B cell (primary cell): ENCODE measurements around the gene BSND. TPM values are rescaled to one million over a fixed set of nuclear protein-coding genes. Genes with fewer than 3 reads are reported as not detected.

Source experiments
- ATAC-seq: fragments of 200-7000 bp; cut with Tn5 transposase; one replicate; pipeline ENCODE4 v1.10.0; 2021; ENCODE audit warnings: low read depth, mild to moderate bottlenecking, moderate number of reproducible peaks, moderate library complexity
- CTCF ChIA-PET: fragments of 350-600 bp; sonication (Branson Sonifier 250); formaldehyde crosslinking; loops from one replicate; lab custom pipeline; 2021; ENCODE audit warnings: antibody characterized with exemption, inconsistent platforms; lab: Charles Lee
- POLR2A ChIA-PET: fragments of 350-600 bp; sonication (Branson Sonifier 250); formaldehyde crosslinking; loops from one replicate; lab custom pipeline; 2021; ENCODE audit warnings: antibody characterized with exemption; lab: Charles Lee
- DNase-seq: peaks from one replicate; pipeline ENCODE4 v3.0.0; 2013
- H2AFZ ChIP-seq: 2 replicates; pipeline ENCODE4 v1.6.1; 2012; ENCODE audit warnings: mild to moderate bottlenecking, low read depth, low read length; ENCODE audit not compliant: insufficient read depth, poor library complexity, severe bottlenecking
- H3K27ac ChIP-seq, 2 donors: 1 replicate in 1 of 2; 2 replicates in 1 of 2; pipeline ENCODE4 v1.5.1; 2012 to 2013; ENCODE audit warnings: low read length in 2 of 2, mild to moderate bottlenecking in 2 of 2, moderate library complexity in 1 of 2
- H3K27me3 ChIP-seq, 4 experiments: fragments of 200-600 bp in 1 of 4; sonication (generic) in 1 of 4; replicated peaks in 1 of 4; 1 replicate in 2 of 4; 2 replicates in 2 of 4; pipeline versions ENCODE4 v1.6.1 to v1.7.0; 2013 to 2016; ENCODE audit warnings: low read length in 3 of 4, mild to moderate bottlenecking in 2 of 4, mixed read lengths in 1 of 4, moderate library complexity in 1 of 4; ENCODE audit not compliant: insufficient read depth in 4 of 4, control insufficient read depth in 3 of 4; ENCODE audit errors: control extremely low read depth in 1 of 4
- H3K36me3 ChIP-seq, 2 experiments: replicated peaks in 1 of 2; 1 replicate in 1 of 2; 2 replicates in 1 of 2; pipeline versions ENCODE4 v1.6.1 to v1.7.1; 2013; ENCODE audit warnings: low read length in 1 of 2; ENCODE audit not compliant: insufficient read depth in 2 of 2, control insufficient read depth in 1 of 2; ENCODE audit errors: control extremely low read depth in 1 of 2, extremely low read depth in 1 of 2
- H3K4me1 ChIP-seq, 2 donors: fragments of 200-600 bp in 1 of 2; sonication (generic) in 1 of 2; 1 replicate in 1 of 2; 2 replicates in 1 of 2; pipeline versions ENCODE4 v1.5.1 to v1.6.1; 2013 to 2017; ENCODE audit warnings: low read length in 2 of 2; ENCODE audit not compliant: control insufficient read depth in 2 of 2, insufficient read depth in 2 of 2
- H3K4me2 ChIP-seq: replicated peaks from 2 replicates; pipeline ENCODE3; 2012; ENCODE audit warnings: mild to moderate bottlenecking, low read depth, low read length; ENCODE audit not compliant: poor library complexity, severe bottlenecking
- H3K4me3 ChIP-seq, 5 experiments: fragments of 200-600 bp in 1 of 5; sonication (generic) in 1 of 5; 1 replicate in 3 of 5; 2 replicates in 2 of 5; pipeline versions ENCODE4 v1.5.1 to v1.7.0; 2011 to 2016; ENCODE audit warnings: low read length in 4 of 5, mild to moderate bottlenecking in 4 of 5, low read depth in 2 of 5, control low read depth in 1 of 5, moderate library complexity in 1 of 5; ENCODE audit not compliant: insufficient read depth in 1 of 5; ENCODE audit errors: control extremely low read depth in 1 of 5, extremely low read depth in 1 of 5
- H3K79me2 ChIP-seq: fragments of 200-600 bp; sonication (generic); one replicate; pipeline ENCODE4 v1.6.0; 2016; ENCODE audit warnings: low read length; ENCODE audit not compliant: control insufficient read depth, insufficient read depth
- H3K9ac ChIP-seq: fragments of 200-600 bp; sonication (generic); 2 replicates; pipeline ENCODE4 v1.6.1; 2017; ENCODE audit warnings: mild to moderate bottlenecking, low read length, moderate library complexity
- H3K9me3 ChIP-seq, 3 donors: one replicate each; pipeline versions ENCODE4 v1.6.1 to v1.7.1; 2013; ENCODE audit warnings: low read length in 2 of 3; ENCODE audit not compliant: control insufficient read depth in 2 of 3, insufficient read depth in 1 of 3; ENCODE audit errors: control extremely low read depth in 1 of 3
- H4K20me1 ChIP-seq: 2 replicates; pipeline ENCODE4 v1.6.0; 2012; ENCODE audit warnings: mild to moderate bottlenecking, low read length; ENCODE audit not compliant: insufficient read depth, control insufficient read depth, poor library complexity, severe bottlenecking
- H3K27ac Mint-ChIP-seq: one replicate; pipeline ENCODE4 v1.8.0; 2021; ENCODE audit warnings: mixed read lengths
- H3K27me3 Mint-ChIP-seq: one replicate; pipeline ENCODE4 v1.8.0; 2021; ENCODE audit warnings: mixed read lengths
- H3K4me1 Mint-ChIP-seq: one replicate; pipeline ENCODE4 v1.8.0; 2021; ENCODE audit warnings: mixed read lengths
- H3K4me3 Mint-ChIP-seq: one replicate; pipeline ENCODE4 v1.8.0; 2021; ENCODE audit warnings: mixed read lengths
- H3K9me3 Mint-ChIP-seq: one replicate; pipeline ENCODE4 v1.8.0; 2022; ENCODE audit warnings: mixed read lengths; ENCODE audit not compliant: insufficient read depth
- CTCF ChIP-seq: fragments of 200-600 bp; IDR thresholded peaks from one replicate; pipeline ENCODE4 v1.8.0; 2022; ENCODE audit warnings: antibody characterized with exemption, mild to moderate bottlenecking
- EZH2 ChIP-seq: IDR thresholded peaks from 2 replicates; pipeline ENCODE4 v1.6.1; 2012; ENCODE audit warnings: borderline replicate concordance, low read depth, mild to moderate bottlenecking, moderate library complexity, low read length; ENCODE audit not compliant: insufficient read depth, poor library complexity, severe bottlenecking
- WGBS: methylation state at CpG from one replicate; pipeline ENCODE4 v1.1.5; 2013; ENCODE audit warnings: missing lambda C conversion rate; ENCODE audit not compliant: insufficient coverage; 5-methylcytosine and 5-hydroxymethylcytosine counted together
- intact Hi-C: fragments of 100-400 bp; cut with micrococcal nuclease; formaldehyde crosslinking; loops from one replicate; pipeline ENCODE4 v1.10.0; 2022
- polyA plus RNA-seq: library from polyadenylated mRNA; depleted of rRNA; stranded (reverse); fragments of >200 nt; gene quantifications from 2 replicates; pipeline ENCODE4 v1.2.3, GENCODE V29; 2012
- total RNA-seq, 2 donors: library from RNA; stranded (reverse); fragments of 120-200 nt in 1 of 2; gene quantifications; 1 replicate in 1 of 2; 2 replicates in 1 of 2; pipeline versions ENCODE4 v1.2.3 to v1.2.4, GENCODE V29; 2013 to 2022

BSND gene
- total and polyA plus RNA-seq, 2 donors (not counting 1 experiment from before 2014, with no cell fraction given), result not detected

- no peaks in the 10 kb centered on the region for H3K9me3 Mint-ChIP-seq
- H3K4me3 ChIP-seq, result no peak overlapping the region
- H3K4me1 ChIP-seq, result peaks cover 7 to 8% of the 10 kb centered on the region in 2 donors
- ATAC-seq, result no peak
- no peak overlapping the region for H3K27ac ChIP-seq
- no peak overlapping the region for H2AFZ ChIP-seq
- WGBS, result 75% methylated on average over 8 of the region's 12 CpGs
- peaks cover 0 to 17% (median 4%) of the 10 kb centered on the region in 4 experiments for H3K27me3 ChIP-seq
- H4K20me1 ChIP-seq, result no peaks in the 10 kb centered on the region
- no peak overlapping the region for H3K9ac ChIP-seq
- H3K4me2 ChIP-seq, result no peak overlapping the region
- intact Hi-C loops, result no loop called here
- no peak overlapping the region for H3K27ac Mint-ChIP-seq
- no peak for TF ChIP-seq EZH2
- TF ChIP-seq CTCF, result no peak
- no peaks in the 10 kb centered on the region for H3K36me3 ChIP-seq
- H3K79me2 ChIP-seq, result no peaks in the 10 kb centered on the region
- ChIA-PET CTCF (interaction anchor here (1.4 kb wide), 1 partner anchor 47 kb away, joined by 3 read pairs; no protein-coding TSS in a partner anchor), POLR2A (no interaction called here)
- peaks cover 26% of the 10 kb centered on the region for H3K27me3 Mint-ChIP-seq
- peaks cover 9% of the 10 kb centered on the region for H3K4me1 Mint-ChIP-seq
- peaks cover 0 to 6% (median 0%) of the 10 kb centered on the region in 3 donors for H3K9me3 ChIP-seq
- DNase-seq, result no peak
- no peak overlapping the region for H3K4me3 Mint-ChIP-seq
These were observed 6.8 kb upstream of the BSND start for GRCh38 chr1:54991939-54992338.

- Histone ChIP-seq H2AFZ (no peak overlapping the region), H3K4me2 (no peak overlapping the region), H3K4me3 (no peak overlapping the region), H3K27ac (no peak overlapping the region), H3K79me2 (no peaks in the 10 kb centered on the region), H3K27me3 (peaks cover 0 to 29% (median 13%) of the 10 kb centered on the region in 4 experiments), H3K9me3 (peaks cover 0 to 6% (median 0%) of the 10 kb centered on the region in 3 donors), H3K9ac (no peak overlapping the region), H4K20me1 (no peaks in the 10 kb centered on the region), H3K4me1 (peaks cover 10 to 11% of the 10 kb centered on the region in 2 donors), H3K36me3 (no peaks in the 10 kb centered on the region)
- Mint-ChIP-seq H3K27me3 (peaks cover 36% of the 10 kb centered on the region), H3K4me1 (peaks cover 14% of the 10 kb centered on the region), H3K4me3 (no peak overlapping the region), H3K9me3 (no peaks in the 10 kb centered on the region), H3K27ac (no peak overlapping the region)
- intact Hi-C loops, result no loop called here
- CTCF ChIA-PET, result interaction anchor here (1.4 kb wide), 1 partner anchor 48 kb away, joined by 3 read pairs; no protein-coding TSS in a partner anchor
- POLR2A ChIA-PET, result no interaction called here
- DNase-seq (no peak), ATAC-seq (no peak)
- WGBS, result 98% methylated on average over 4 of the region's 6 CpGs
- TF ChIP-seq EZH2 (no peak), CTCF (no peak)
These were observed 5.6 kb upstream of the BSND start for GRCh38 chr1:54993140-54993539.
